Ishikawa (cell line): ENCODE data around the gene APOBEC3F.

Experiments
- TAF1 ChIP-seq: IDR thresholded peaks from 2 replicates; pipeline ENCODE4 v1.6.1; 2012; ENCODE audit warnings: low read depth, mild to moderate bottlenecking
- TF ChIP-seq, protein P1 (sequence below): IDR thresholded peaks from 2 replicates; pipeline ENCODE4 v1.6.1; 2012

GRCh38 chr22:39041908-39042307, 1.2 kb downstream of the APOBEC3F start:
- TF ChIP-seq, protein P1, sequence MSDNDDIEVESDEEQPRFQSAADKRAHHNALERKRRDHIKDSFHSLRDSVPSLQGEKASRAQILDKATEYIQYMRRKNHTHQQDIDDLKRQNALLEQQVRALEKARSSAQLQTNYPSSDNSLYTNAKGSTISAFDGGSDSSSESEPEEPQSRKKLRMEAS: no peak
- TF ChIP-seq TAF1: no peak
